HG03521 (cell line): ENCODE measurements around the gene SPDYE1.

Experiments used
- ATAC-seq: cut with Tn5 transposase; IDR thresholded peaks from one replicate; pipeline ENCODE4 v1.9.1; 2021; ENCODE audit warnings: mild to moderate bottlenecking, moderate library complexity; ENCODE audit not compliant: unreplicated experiment

Gene SPDYE1

GRCh38 chr7:44042221-44042620, 44.5 kb downstream of the SPDYE1 start:
- no peak for ATAC-seq

GRCh38 chr7:44043902-44044301, 46.2 kb downstream of the SPDYE1 start:
- no peak for ATAC-seq

GRCh38 chr7:44044315-44045225, 46.9 kb downstream of the SPDYE1 start, which contains the start of gene DBNL:
Gene DBNL, plus strand, starts transcription at chr7:44044702. Its CDS starts 36 bp downstream, at chr7:44044738.
- ATAC-seq, result peak; percentile 65

GRCh38 chr7:44045226-44046014, 47.7 kb downstream of the SPDYE1 start:
- ATAC-seq, result peak; percentile 6

GRCh38 chr7:44046321-44047061, 48.8 kb downstream of the SPDYE1 start:
- peak; percentile 41 for ATAC-seq

GRCh38 chr7:44048031-44048795, 50.5 kb downstream of the SPDYE1 start:
- ATAC-seq, result no peak

GRCh38 chr7:44050121-44050914, 52.6 kb downstream of the SPDYE1 start:
- ATAC-seq, result no peak

GRCh38 chr7:44050915-44051560, 53.3 kb downstream of the SPDYE1 start:
- no peak for ATAC-seq

GRCh38 chr7:44051611-44052220, 54.0 kb downstream of the SPDYE1 start:
- ATAC-seq, result no peak

- no peak for ATAC-seq
These were observed 55.2 kb downstream of the SPDYE1 start for GRCh38 chr7:44052771-44053365.

GRCh38 chr7:44056681-44057080, 59.0 kb downstream of the SPDYE1 start:
- no peak for ATAC-seq

GRCh38 chr7:44057181-44057848, 59.6 kb downstream of the SPDYE1 start:
- no peak for ATAC-seq

- no peak for ATAC-seq
These were observed 60.4 kb downstream of the SPDYE1 start for GRCh38 chr7:44057849-44058758.

- no peak for ATAC-seq
These were observed 61.1 kb downstream of the SPDYE1 start for GRCh38 chr7:44058759-44059218.

- ATAC-seq, result peak; percentile 59
These were observed 61.8 kb downstream of the SPDYE1 start for GRCh38 chr7:44059219-44060090.
